ACHN (cell line): Measurements from ENCODE around the gene MZT2B.
A peak's percentile ranks its signal among the peaks of the same experiment; 100 is the strongest.
"Not testable (repeated sequence)": the region's sequence is repeated elsewhere in the genome, so short reads cannot be mapped to it uniquely, and the experiment has no call there.

Experiments
- DNase-seq: peaks from one replicate; pipeline ENCODE4 v3.0.0-alpha.2; 2015
- in situ Hi-C: cut with HindIII; loops from 2 replicates; pipeline ENCODE4 v1.10.0; 2017; ENCODE audit warnings: low sequenced_read_pairs, low pct_ligation_motif_present, low pct_unique_long_range_greater_than_20kb

Gene MZT2B

GRCh38 chr2:130192451-130192850 lies 10.4 kb downstream of the MZT2B start:
- in situ Hi-C loops: not testable (repeated sequence)
- peak; percentile 7 for DNase-seq

- DNase-seq, in situ Hi-C loops: not testable (repeated sequence)
Observed at GRCh38 chr2:130193824-130194223, 11.8 kb downstream of the MZT2B start.

- in situ Hi-C loops, DNase-seq: not testable (repeated sequence)
Observed at GRCh38 chr2:130195089-130195635, 13.1 kb downstream of the MZT2B start.

- in situ Hi-C loops, DNase-seq: not testable (repeated sequence)
Observed at GRCh38 chr2:130196052-130196451, 14.0 kb downstream of the MZT2B start.

- in situ Hi-C loops: no loop called here
- no peak for DNase-seq
Observed at GRCh38 chr2:130198343-130198742, 16.3 kb downstream of the MZT2B start, which contains the start of gene TUBA3E. TUBA3E (minus strand) TSS chr2:130198439; CDS start chr2:130198360, 79 bp downstream.

GRCh38 chr2:130202518-130202917 lies 20.5 kb downstream of the MZT2B start:
- DNase-seq, in situ Hi-C loops: not testable (repeated sequence)

- in situ Hi-C loops, DNase-seq: not testable (repeated sequence)
Observed at GRCh38 chr2:130203150-130203549, 21.1 kb downstream of the MZT2B start.

- in situ Hi-C loops, DNase-seq: not testable (repeated sequence)
Observed at GRCh38 chr2:130207051-130207450, 25.0 kb downstream of the MZT2B start.

- DNase-seq, in situ Hi-C loops: not testable (repeated sequence)
Observed at GRCh38 chr2:130219147-130219546, 37.1 kb downstream of the MZT2B start.

- DNase-seq, in situ Hi-C loops: not testable (repeated sequence)
Observed at GRCh38 chr2:130220505-130220904, 38.4 kb downstream of the MZT2B start.

- in situ Hi-C loops, DNase-seq: not testable (repeated sequence)
Observed at GRCh38 chr2:130222523-130222922, 40.5 kb downstream of the MZT2B start.

GRCh38 chr2:130228005-130228404 lies 45.9 kb downstream of the MZT2B start:
- in situ Hi-C loops, DNase-seq: not testable (repeated sequence)

GRCh38 chr2:130228467-130229160 lies 46.6 kb downstream of the MZT2B start:
- in situ Hi-C loops, DNase-seq: not testable (repeated sequence)

GRCh38 chr2:130229161-130229510 lies 47.1 kb downstream of the MZT2B start:
- DNase-seq, in situ Hi-C loops: not testable (repeated sequence)

GRCh38 chr2:130230376-130230775 lies 48.3 kb downstream of the MZT2B start:
- DNase-seq, in situ Hi-C loops: not testable (repeated sequence)

GRCh38 chr2:130230907-130231306 lies 48.8 kb downstream of the MZT2B start:
- DNase-seq, in situ Hi-C loops: not testable (repeated sequence)

- in situ Hi-C loops: no loop called here
- no peak for DNase-seq
Observed at GRCh38 chr2:130231656-130232055, 49.6 kb downstream of the MZT2B start.

- in situ Hi-C loops, DNase-seq: not testable (repeated sequence)
Observed at GRCh38 chr2:130233066-130233465, 51.0 kb downstream of the MZT2B start.

GRCh38 chr2:130239581-130239980 lies 57.5 kb downstream of the MZT2B start:
- in situ Hi-C loops: not testable (repeated sequence)

More at GRCh38 chr2:130239581-130239980, 57.5 kb downstream of the MZT2B start:
- not testable (repeated sequence) for DNase-seq
